ELF-1 (cell line): ENCODE data around the gene NR3C2.
"Not testable (repeated sequence)": the region's sequence is repeated elsewhere in the genome, so short reads cannot be mapped to it uniquely, and the experiment has no call there.

Experiments used
- DNase-seq: peaks from one replicate; pipeline ENCODE4 v3.0.0-alpha.2; 2016; ENCODE audit warnings: low read depth, low spot score

NR3C2 gene

GRCh38 chr4:148216866-148217814, 225.1 kb downstream of the NR3C2 start:
- no peak for DNase-seq

GRCh38 chr4:148216321-148216720, 225.9 kb downstream of the NR3C2 start:
- no peak for DNase-seq

- no peak for DNase-seq
These were observed 227.0 kb downstream of the NR3C2 start for GRCh38 chr4:148215202-148215601.

GRCh38 chr4:148214529-148215166, 227.6 kb downstream of the NR3C2 start:
- peak; percentile 12 for DNase-seq

- DNase-seq: no peak
These were observed 230.7 kb downstream of the NR3C2 start for GRCh38 chr4:148211533-148211932.

- DNase-seq: no peak
These were observed 231.6 kb downstream of the NR3C2 start for GRCh38 chr4:148210661-148211060.

GRCh38 chr4:148207068-148207467, 235.1 kb downstream of the NR3C2 start:
- no peak for DNase-seq

- DNase-seq: no peak
These were observed 236.7 kb downstream of the NR3C2 start for GRCh38 chr4:148205476-148205875.

GRCh38 chr4:148204892-148205291, 237.3 kb downstream of the NR3C2 start:
- no peak for DNase-seq

- no peak for DNase-seq
These were observed 238.0 kb downstream of the NR3C2 start for GRCh38 chr4:148204171-148204570.

- DNase-seq: peak; percentile 30
These were observed 238.9 kb downstream of the NR3C2 start for GRCh38 chr4:148203056-148203898.

GRCh38 chr4:148200960-148201359, 241.3 kb downstream of the NR3C2 start:
- DNase-seq: no peak

GRCh38 chr4:148196164-148196563, 246.1 kb downstream of the NR3C2 start:
- no peak for DNase-seq

GRCh38 chr4:148192526-148192925, 249.7 kb downstream of the NR3C2 start:
- no peak for DNase-seq

GRCh38 chr4:148187454-148188222, 254.6 kb downstream of the NR3C2 start:
- not testable (repeated sequence) for DNase-seq

GRCh38 chr4:148184922-148185321, 257.3 kb downstream of the NR3C2 start:
- no peak for DNase-seq

GRCh38 chr4:148182230-148182911, 259.8 kb downstream of the NR3C2 start:
- DNase-seq: no peak

GRCh38 chr4:148173397-148174017, 268.7 kb downstream of the NR3C2 start:
- no peak for DNase-seq

- no peak for DNase-seq
These were observed 270.6 kb downstream of the NR3C2 start for GRCh38 chr4:148171596-148171995.
